ENCODE results near the gene PRRT3. TPM values are rescaled to one million over a fixed set of nuclear protein-coding genes. Genes with fewer than 3 reads are reported as not detected.

Gene PRRT3
- polyA plus RNA-seq, 1 experiment, result 3.4 TPM

DNA sequence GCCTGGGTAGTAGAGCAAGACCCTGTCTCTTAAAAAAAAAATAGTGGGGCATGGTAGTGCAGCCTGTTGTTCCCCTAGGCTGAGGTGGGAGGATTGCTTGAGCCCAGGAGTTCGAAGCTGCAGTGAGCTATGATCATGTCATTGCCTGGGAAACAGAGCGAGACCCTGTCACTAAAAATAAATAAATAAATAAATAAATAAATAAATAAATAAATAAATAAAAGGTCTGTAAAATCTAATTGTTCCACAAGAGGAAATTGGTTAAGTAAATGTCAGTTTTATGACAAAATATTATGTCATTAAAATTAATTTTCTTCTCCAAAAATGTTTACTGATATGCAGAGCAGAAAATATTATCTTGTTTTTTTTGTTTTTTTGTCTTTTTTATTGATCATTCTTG, 13.2 kb downstream of the PRRT3 start:
- Histone ChIP-seq H3K27ac (ENCODE audit: low read depth, low read length) (no peak overlapping the region), H3K27me3 (ENCODE audit: control insufficient read depth, insufficient read depth, low read length) (no peaks in the 10 kb centered on the region), H3K9me3 (ENCODE audit: control insufficient read depth, insufficient read depth, low read length) (no peaks in the 10 kb centered on the region), H3K4me3 (ENCODE audit: low read depth, low read length) (no peak overlapping the region)
- CTCF ChIA-PET, result interaction anchor here (0.6 kb wide), 1 partner anchor 45 kb away, joined by 3 read pairs; no protein-coding TSS in a partner anchor
- no peak for DNase-seq (ENCODE audit: low read depth, low spot score)
- TF ChIP-seq, protein P1, sequence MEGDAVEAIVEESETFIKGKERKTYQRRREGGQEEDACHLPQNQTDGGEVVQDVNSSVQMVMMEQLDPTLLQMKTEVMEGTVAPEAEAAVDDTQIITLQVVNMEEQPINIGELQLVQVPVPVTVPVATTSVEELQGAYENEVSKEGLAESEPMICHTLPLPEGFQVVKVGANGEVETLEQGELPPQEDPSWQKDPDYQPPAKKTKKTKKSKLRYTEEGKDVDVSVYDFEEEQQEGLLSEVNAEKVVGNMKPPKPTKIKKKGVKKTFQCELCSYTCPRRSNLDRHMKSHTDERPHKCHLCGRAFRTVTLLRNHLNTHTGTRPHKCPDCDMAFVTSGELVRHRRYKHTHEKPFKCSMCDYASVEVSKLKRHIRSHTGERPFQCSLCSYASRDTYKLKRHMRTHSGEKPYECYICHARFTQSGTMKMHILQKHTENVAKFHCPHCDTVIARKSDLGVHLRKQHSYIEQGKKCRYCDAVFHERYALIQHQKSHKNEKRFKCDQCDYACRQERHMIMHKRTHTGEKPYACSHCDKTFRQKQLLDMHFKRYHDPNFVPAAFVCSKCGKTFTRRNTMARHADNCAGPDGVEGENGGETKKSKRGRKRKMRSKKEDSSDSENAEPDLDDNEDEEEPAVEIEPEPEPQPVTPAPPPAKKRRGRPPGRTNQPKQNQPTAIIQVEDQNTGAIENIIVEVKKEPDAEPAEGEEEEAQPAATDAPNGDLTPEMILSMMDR (IDR thresholded peaks at IDR 0.05; ENCODE audit: low read depth, low read length), result no peak
- POLR2A ChIA-PET, result no interaction called here

DNA sequence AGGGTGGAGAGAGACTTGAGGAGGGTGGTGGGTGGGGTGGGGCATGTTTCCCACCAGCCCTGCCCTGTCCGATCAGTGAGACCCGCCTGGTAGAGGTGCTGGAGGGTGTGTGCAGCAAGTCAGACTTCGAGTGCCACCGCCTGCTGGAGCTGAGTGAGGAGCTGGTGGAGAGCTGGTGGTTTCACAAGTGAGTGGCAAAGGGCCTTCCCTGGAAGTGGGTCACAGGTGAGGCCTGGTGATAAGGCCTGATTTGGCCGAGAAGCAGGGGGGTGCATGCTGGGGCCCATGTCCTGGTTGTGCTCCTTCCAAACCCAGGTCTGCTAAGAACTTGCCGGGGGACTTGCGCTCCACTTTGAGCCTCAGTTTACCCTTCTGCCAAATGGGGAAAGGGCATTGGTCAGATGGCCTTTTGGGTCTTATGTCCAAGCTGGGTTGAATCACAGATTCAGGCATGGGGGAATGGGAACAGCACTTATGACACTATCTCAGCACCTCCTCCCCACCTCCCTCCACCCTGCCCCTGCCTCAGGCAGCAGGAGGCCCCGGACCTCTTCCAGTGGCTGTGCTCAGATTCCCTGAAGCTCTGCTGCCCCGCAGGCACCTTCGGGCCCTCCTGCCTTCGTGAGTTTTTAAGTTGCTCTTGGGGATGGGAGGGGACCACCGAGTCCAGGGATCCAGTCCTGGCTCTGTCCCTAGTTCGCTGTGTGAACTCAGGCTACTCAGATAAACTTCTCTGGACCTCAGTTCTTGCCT, 14.5 kb downstream of the PRRT3 start:
- DNase-seq (ENCODE audit: low read depth, low spot score), result no peak
- no peak overlapping the region for H3K27ac ChIP-seq (ENCODE audit: low read depth, low read length)
- TF ChIP-seq, protein P1 (IDR thresholded peaks at IDR 0.05; ENCODE audit: low read depth, low read length), result no peak
- H3K4me3 ChIP-seq (ENCODE audit: low read depth, low read length), result no peak overlapping the region
- ChIA-PET CTCF (no interaction called here), POLR2A (no interaction called here)
- no peaks in the 10 kb centered on the region; the same call in 1 of the 2 replicates for H3K9me3 ChIP-seq (ENCODE audit: control insufficient read depth, insufficient read depth, low read length)
- H3K27me3 ChIP-seq (ENCODE audit: control insufficient read depth, insufficient read depth, low read length), result no peaks in the 10 kb centered on the region

DNA sequence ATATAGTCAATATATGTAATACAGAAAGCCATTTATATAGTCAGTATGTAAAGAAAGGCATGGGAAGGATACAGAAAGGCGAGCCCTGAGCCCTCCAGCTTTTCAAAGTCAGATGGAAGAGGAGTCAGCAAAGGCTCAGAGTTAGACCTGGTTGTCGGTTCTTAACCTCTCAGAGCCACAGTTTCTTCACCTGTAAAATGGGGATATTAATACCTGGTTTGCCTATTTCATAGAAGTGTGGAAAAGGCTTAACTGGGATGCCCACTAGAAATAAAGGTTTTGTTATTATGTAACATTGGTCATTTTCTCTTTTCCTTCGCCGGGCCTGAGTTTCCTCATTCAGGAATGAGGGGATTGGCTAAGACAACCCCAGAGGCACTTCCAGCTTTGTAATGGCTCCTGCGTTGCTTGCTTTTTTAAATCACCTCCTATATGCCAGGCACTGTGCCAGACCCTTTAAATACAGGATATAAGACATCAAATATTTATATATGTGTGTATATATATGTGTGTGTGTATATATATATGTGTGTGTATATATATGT, 16.2 kb downstream of the PRRT3 start:
- H3K9me3 ChIP-seq (ENCODE audit: control insufficient read depth, insufficient read depth, low read length), result no peaks in the 10 kb centered on the region; the same call in 1 of the 2 replicates
- no peak for DNase-seq (ENCODE audit: low read depth, low spot score)
- CTCF ChIA-PET, result interaction anchor here (5.4 kb wide), 1 partner anchor 11 kb away, joined by 43 read pairs; no protein-coding TSS in a partner anchor
- H3K4me3 ChIP-seq (ENCODE audit: low read depth, low read length), result no peak overlapping the region
- POLR2A ChIA-PET, result no interaction called here
- no peaks in the 10 kb centered on the region for H3K27me3 ChIP-seq (ENCODE audit: control insufficient read depth, insufficient read depth, low read length)
- H3K27ac ChIP-seq (ENCODE audit: low read depth, low read length), result no peak overlapping the region
- TF ChIP-seq, protein P1 (IDR thresholded peaks at IDR 0.05; ENCODE audit: low read depth, low read length), result no peak

DNA sequence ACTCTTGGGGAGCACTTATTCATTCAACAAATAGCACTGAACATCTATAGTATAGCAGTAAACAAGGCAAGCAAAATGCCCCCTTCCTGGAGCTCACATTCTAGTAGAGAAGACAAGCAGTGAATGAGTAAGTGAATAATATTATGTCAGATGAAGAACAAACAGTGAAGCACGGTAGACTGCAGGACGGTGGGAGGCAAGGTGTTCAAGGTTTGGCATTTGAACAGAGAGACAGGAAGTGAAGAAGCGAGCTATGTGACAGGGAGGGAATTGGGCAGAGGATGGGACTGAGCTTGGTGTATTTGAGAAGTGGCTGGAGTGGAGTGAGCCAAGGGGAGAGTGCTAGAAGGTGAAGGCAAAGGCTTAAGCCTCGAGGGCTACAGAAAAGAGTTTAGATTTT, 17.2 kb downstream of the PRRT3 start:
- no peaks in the 10 kb centered on the region for H3K27me3 ChIP-seq (ENCODE audit: control insufficient read depth, insufficient read depth, low read length)
- no peak for DNase-seq (ENCODE audit: low read depth, low spot score)
- H3K4me3 ChIP-seq (ENCODE audit: low read depth, low read length), result no peak overlapping the region; the same call in 1 of the 2 replicates
- no peak overlapping the region for H3K27ac ChIP-seq (ENCODE audit: low read depth, low read length)
- TF ChIP-seq, protein P1 (IDR thresholded peaks at IDR 0.05; ENCODE audit: low read depth, low read length), result no peak
- no peaks in the 10 kb centered on the region; the same call in 1 of the 2 replicates for H3K9me3 ChIP-seq (ENCODE audit: control insufficient read depth, insufficient read depth, low read length)
- POLR2A ChIA-PET, result interaction anchor here (0.6 kb wide), 1 partner anchor 40 kb away, joined by 5 read pairs; no protein-coding TSS in a partner anchor
- CTCF ChIA-PET, result interaction anchor here (1.8 to 5.4 kb wide), 2 partner anchors 12 to 88 kb away, joined by 4 to 43 read pairs; no protein-coding TSS in a partner anchor

DNA sequence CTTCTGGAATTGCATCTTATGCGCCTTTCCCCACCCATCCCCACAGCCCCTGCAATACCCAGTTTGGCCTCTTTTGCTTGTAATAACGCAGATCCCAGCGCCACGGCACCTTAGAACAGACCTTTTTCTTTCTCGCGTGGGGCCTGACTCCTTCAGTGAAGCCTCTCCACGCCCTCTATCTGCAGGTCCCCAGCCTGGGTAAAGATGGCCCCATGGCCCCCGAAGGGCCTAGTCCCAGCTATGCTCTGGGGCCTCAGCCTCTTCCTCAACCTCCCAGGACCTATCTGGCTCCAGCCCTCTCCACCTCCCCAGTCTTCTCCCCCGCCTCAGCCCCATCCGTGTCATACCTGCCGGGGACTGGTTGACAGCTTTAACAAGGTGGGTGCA, 18.0 kb downstream of the PRRT3 start:
- no peaks in the 10 kb centered on the region for H3K27me3 ChIP-seq (ENCODE audit: control insufficient read depth, insufficient read depth, low read length)
- TF ChIP-seq, protein P1 (IDR thresholded peaks at IDR 0.05; ENCODE audit: low read depth, low read length), result peak; percentile 43
- POLR2A ChIA-PET, result interaction anchor here (0.7 to 2.2 kb wide), 3 partner anchors 12 to 125 kb away, joined by 3 to 22 read pairs (median 4); no protein-coding TSS in a partner anchor

More for the DNA sequence above, 18.0 kb downstream of the PRRT3 start:
- DNase-seq (ENCODE audit: low read depth, low spot score), result no peak
- Histone ChIP-seq H3K4me3 (ENCODE audit: low read depth, low read length) (peak overlapping the region; percentile 77), H3K27ac (ENCODE audit: low read depth, low read length) (peak overlapping the region; percentile 93), H3K9me3 (ENCODE audit: control insufficient read depth, insufficient read depth, low read length) (no peaks in the 10 kb centered on the region; the same call in 1 of the 2 replicates)
- CTCF ChIA-PET, result interaction anchor here (1.3 to 5.4 kb wide), 3 partner anchors 12 to 87 kb away, joined by 3 to 43 read pairs (median 4); no protein-coding TSS in a partner anchor
